Stimulated activated CD8-positive, alpha-beta memory T cell treated with anti-CD3 and anti-CD28 coated beads, Interleukin-12 subunit alpha, Interleukin-12 subunit beta, amount 100 ng/mL, for 1 hour (primary cell): Measurements from ENCODE around the gene REXO4.
"Not testable (repeated sequence)": the region's sequence is repeated elsewhere in the genome, so short reads cannot be mapped to it uniquely, and the experiment has no call there.

ENCODE experiments used
- DNase-seq: peaks from one replicate; pipeline ENCODE4 v3.0.0-alpha.2; 2020; ENCODE audit warnings: low read depth

The REXO4 gene

DNA sequence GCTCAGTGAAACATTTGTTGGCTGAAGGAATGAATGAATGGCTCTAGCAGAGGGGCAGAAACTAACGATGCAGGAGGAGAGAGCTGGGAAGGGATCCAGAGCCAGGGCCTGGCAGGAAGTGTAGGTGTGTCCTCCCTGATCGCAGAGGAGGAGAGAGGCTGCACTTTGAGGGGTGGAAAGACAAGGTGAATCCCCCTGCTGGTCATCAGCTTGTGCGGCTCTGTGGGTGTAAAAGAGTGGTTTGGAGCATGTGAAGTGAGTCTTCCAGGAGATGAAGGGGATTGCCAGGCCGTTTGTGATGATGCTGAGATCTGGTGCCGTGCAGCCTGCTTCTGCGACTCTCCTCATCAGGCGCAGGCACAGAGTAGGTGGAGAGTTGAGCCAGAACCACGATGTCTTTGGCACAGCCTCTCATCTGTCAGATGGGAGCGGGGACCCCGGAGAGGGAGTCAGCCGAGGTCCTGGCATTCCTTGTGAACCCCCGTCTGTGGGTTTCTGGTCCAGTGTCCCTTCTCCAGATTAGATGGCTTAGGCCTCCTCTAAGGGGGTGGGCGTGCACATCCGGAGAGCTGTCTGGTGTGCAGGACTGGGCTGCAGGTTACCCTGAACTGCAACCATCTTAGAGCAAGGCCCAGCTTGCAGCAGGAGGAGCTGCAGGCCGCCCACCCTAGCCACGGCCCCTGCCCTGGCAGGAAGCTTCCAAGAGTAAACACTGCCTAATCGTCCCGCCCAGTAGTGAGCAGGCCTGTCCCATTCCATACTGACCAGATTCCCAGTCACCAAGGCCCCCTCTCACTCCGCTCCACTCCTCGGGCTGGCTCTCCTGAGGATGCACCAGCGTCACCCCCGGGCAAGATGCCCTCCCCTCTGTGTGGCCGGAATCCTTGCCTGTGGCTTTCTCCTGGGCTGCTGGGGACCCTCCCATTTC, 4.1 kb upstream of the REXO4 start, which contains the start of gene ADAMTS13:
Gene ADAMTS13 (plus strand): TSS at position 753 of the 928 bp plus-strand sequence. CDS start 77 bp downstream, at position 830.
- DNase-seq, result no peak

DNA sequence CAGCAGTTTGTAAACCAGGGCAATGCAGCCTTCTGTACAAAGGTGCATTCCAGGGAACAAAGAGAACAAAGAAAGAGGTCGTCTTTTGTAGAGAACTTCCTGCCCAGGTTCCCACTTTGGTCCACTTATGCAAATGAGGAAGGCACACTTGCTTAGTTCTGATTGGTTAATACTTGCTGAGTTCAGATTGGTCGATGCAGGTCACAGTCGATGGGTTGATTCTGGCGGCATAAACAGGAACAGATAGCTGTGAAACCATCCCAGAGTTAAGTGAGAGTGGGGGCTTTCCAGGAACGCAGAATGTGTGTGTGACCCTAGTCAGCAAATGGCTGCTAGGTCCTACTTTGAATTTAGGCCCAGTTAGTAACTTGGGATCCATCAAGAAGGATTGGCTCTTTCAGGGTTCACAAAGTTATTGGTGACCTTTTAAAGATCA, 2.6 kb upstream of the REXO4 start:
- no peak for DNase-seq

DNA sequence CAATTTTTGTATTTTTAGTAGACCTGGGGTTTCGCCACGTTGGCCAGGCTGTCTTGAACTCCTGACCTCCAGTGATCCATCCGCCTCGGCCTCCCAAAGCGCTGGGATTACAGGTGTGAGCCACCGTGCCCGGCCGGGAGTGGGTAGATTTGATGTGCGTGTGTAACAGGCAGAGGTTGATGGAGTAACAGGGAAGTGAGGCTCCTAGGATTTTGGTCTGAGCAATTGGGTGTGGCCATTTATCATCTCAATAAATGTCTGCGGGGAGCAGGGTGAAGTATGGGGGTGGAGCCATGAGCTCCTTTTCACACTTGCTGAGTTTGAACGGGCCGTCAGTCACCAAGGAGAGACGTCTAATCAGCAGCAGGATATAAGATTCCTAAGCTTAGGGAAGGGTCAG, 1.2 kb upstream of the REXO4 start:
- DNase-seq, result no peak

DNA sequence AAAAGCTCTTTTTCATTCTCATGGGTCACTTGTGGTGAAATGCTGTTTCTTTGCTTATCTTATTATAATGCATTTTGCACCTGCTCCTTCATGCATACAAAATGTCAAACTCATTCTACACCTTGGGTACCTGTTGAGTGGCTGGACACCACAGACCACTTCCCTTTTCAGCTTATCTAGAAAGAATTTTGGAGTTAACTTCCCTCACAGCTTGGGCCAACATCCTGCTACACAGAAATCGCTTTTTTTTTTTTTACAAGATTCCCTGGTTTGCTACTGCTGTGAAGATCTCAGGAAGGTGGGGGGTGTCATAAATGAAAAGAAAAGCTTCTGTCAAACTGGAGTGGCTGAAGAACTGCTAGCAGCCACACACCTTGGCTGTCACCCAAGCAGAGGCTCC, 2.6 kb downstream of the REXO4 start:
- no peak for DNase-seq

DNA sequence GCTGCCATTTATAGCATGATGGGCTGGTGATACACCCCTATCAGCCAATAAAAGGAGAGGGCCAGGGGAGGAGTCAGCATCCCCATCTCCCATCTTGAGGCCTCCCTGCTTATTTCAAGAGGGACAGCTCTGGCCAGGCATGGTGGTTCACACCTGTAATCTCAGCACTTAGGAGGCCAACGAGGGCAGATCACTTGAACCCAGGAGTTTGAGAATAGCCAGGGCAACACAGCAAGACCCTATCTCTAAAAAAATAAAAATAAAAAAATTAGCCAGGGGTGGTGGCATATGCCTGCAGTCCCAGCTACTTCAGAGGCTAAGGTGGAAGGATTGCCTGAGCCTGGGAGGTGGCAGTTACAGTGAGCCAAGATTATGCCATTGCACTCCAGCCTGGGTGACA, 9.8 kb downstream of the REXO4 start:
- no peak for DNase-seq

DNA sequence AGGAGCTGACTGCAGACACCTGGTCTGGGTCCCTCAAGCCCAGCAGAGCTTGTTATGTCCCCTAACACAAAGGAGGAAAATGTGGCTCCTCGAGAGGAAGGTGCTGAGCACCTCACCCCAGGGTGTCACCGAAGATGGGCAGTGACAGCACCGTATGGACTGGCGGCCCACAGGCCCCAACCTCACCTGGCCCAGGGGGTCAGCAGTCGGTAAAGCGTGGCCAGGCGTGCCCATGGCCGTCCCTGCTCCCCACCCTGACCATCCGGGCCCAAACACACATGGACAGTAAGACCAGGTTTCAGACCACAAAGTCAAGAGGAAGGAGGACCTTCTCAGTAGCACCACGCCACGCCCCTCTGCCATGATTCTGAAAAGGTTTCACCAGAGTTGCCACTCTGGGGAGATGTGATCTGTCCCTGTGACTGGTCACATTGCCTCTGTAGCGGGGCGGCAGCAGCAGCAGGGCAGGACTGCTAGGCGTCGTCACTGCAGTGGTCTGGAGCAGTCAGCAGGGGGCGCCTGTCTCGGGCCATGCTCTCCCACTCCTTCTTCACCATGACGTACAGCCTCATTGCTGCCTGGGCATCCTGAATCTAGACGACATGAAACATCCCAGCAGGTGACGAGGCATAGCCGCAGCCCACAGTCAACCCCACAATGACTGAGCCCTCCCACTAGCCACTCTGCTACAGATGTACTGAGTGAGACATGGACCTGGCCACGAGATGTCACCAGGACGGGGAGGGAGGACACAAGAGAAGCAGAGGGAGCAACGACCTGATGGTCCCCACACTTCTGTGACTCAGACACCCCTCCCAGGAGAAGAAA, 11.1 kb downstream of the REXO4 start:
- DNase-seq, result peak; percentile 62

DNA sequence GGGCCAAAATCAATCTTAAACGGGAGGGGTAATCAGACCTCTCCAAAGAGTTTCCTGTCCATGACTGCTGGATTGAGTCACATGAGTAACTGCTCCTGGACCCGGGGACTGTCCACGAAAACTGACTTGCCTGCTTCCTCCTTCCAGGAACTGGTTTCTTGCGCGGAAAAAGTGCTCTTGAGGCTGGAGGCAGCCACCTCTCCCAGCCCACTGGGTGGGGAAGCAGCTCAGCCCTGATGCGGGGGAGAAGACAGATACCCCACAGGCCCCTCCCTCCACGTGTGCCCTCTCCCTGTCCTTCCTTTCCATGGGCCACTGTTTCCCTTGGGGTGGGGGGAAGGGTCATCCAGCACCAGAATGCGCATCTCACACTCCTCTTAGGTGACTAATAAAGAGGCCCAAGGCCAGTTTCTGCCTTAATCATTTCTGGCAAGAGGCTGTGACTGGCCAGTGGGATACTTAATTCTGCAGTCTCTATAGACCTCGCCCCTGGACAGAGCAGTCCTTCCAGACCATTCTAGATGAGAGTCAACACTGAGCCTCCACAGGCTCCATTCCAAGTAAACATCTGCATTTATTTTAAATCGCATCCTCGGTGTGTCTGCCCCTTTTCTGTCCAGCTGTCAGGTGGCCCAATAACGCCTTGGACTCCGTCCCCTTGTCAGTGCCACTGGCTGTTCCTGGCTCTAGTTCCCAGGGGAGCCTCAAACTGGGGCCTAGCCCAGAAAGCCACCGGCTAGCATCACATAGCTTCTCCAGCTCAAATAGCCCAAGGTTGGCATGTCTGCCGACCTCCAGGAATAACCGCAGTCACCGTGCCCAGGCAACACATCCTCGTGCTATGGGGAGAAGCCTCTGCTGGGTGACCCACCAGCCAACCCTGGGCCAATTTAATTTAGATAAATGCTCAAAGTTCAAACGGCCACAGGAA, 12.0 kb downstream of the REXO4 start:
- no peak for DNase-seq

DNA sequence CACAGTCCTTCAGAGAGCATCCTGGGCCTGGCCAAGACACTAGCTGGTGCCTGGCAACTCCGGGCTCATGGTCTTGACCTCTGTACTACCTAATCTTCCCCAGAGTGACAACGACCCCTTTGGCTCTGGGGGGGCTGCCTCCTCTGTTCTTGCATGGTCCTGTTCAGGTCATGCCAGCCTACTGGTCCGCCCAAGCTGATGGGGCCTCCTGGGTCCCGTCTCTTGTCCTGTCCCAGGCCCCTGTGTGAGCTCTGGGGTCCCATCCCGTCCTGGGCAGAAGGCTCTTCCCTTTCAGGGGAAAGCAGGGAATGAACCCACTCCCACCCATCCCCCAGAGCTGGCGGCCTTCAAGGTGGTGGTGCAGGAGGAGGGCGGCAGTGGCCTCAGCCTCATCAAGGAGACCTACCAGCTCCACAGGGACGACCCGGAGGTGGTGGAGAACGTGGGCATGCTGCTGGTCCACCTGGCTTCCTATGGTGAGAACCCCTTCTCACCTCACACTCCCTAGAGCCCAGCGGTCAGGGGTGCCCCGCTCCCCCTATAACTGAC, 13.3 kb downstream of the REXO4 start:
- no peak for DNase-seq

DNA sequence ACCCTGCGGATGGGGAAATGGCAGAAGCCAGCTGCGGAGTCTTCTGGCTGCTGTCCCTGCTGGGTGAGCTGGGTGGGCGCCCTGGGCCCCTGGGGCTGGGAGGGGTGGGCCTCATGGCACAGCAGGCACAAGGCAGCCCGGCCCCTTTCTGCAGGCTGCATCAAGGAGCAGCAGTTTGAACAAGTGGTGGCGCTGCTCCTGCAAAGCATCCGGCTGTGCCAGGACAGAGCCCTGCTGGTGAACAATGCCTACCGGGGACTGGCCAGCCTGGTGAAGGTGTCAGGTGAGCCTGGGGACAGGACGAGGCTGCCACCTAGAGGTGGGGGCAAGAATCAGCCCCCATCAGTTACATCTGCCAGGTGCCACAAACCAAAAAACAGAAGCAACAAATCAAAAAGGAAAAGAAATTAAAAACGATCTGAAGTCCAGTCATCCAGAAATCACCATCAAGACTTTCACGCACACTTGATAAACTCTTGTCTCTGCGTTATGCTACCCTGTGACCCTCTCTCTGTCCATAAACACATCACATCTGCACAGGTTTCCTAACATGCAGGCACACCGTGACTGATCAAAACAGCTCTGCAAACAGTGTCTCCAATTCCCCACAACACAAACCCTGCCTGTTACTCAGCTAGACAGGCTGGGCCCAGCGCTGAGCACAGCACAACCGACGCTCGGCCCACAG, 13.9 kb downstream of the REXO4 start:
- peak; percentile 45 for DNase-seq

DNA sequence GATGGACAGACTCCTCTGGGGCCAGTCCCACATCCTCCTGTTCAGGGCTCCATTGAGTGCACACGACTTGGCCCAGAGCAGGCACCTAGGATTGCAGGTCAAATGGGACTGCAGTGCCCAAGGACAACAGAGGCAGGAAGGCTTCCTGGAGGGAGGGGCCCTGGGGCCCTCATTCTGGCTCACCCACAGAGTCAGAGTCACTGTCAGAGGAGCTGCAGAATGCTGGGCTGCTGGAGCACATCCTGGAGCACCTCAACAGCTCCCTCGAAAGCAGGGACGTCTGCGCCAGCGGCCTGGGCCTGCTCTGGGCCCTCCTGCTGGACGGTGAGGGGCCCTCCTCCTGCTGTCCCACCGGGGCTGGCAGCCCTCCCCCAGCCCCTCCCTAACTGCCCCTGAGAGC, 15.1 kb downstream of the REXO4 start:
- no peak for DNase-seq

DNA sequence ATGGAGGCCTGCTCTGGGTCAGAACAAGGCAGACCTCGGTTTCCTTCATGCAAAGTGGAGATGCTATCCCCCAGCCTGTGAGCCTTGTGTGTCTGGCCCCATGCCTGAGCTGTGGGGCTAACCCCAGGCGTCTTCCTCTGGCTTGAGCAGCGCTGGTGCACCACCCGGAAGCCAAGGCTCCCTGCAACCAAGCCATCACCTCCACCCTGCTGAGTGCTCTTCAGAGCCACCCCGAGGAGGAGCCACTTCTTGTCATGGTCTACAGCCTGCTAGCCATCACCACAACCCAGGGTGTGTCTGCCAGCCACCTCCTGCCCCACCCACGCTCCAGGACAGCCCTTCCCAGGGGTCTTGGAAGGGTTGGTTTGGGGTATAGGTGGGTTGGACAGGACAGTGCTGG, 16.2 kb downstream of the REXO4 start:
- DNase-seq, result no peak

DNA sequence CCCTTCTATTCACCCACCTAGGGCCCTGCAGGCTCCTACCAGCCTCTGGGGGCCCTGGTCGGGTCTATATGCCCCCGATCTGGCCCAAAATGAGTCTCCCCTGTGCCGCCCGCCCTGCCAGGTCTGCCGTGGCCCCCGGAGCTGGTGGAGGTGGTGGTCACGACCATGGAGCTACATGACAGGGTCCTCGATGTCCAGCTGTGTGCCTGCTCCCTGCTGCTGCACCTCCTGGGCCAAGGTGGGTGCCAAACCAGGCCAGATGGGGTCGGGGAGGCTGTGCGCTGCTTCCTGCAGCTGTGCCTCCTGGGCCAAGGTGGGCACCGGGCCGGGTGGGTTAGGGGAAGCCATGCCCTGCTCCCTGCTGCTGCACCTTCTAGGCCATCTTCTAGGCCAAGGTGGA, 17.5 kb downstream of the REXO4 start:
- no peak for DNase-seq

DNA sequence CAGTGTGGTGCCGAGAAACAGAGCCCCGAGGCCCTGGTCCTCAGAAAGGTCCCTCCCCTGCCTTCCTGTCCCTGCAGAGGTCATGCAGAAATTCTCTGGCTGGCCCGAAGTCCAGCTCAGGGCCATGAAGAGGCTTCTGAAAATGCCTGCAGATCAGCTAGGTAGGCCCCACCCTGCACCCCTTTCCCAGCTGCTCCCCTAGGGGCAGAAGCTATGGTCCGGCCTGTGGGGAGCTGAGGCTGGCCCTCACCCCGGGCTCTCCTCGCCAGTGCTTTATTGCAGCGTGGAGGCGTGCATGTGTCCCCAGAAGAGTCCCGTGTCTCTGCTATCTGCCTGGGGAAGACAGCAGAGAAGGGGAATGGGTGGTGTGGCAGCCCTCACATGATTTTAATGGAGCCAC, 19.9 kb downstream of the REXO4 start:
- DNase-seq, result no peak

DNA sequence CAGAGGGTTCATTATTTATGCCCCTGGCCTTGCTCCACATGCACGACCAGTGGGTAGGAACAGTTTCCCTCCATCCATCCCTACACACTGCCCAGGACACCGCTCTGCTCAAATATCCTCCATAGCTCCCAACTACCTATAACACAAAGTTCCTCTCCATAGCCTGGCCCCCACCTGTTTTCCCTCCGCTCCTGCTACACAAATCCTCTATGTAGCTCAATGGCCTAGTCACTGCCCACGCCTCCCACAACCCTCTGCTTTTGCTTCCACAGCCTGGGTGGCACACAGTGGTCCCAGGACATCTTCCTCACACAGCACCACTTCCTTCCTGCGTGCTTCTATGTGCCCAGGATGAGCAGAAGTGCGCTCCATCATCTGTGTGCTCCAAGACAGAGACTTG, 20.4 kb downstream of the REXO4 start:
- DNase-seq, result no peak

DNA sequence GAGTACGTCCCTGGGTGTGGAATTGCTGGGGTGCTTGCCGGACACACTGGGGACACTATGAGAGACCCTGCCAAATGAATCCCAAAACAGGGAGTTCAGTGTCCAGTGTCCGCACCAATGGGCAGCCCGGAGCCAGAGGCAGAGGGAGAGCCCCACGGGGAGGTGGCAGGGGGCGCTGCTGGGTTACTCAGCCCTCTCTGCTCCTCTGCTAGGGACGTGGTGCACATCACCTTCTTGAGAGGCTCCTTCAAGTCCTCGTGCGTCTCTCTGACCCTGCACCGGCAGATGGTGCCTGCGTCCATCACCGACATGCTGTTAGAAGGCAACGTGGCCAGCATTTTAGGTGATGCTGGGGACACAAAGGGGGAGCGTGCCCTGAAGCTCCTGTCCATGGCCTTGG, 20.9 kb downstream of the REXO4 start:
- no peak for DNase-seq

DNA sequence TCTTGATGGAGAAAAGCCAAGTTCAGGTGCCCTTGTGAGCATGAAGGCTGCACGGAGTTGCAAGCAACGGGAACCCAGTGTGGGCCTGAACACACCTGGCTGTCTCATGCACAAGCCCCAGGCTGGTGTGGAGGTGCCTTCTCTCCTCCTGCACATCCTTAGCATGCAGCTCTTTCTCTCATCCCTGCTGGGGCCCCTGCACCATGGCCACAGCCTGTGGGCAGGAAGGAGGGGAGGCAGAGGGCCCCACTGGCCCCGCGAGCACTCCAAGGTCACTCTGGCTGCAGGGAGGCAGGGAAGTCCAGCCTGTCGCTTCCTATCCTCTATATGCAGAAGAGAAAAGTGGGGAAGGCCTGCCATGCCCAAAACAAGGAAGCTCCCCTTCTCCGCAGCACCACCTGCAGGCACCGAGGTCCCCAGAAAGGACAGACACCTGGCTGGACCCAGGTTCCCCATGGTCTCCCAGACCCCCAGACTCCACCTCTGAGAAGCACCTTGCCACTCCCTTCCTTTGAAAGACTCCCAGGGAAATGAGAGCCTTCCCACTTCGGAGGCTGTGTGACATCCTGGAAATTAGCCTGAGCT, 23.0 kb downstream of the REXO4 start:
- no peak for DNase-seq

DNA sequence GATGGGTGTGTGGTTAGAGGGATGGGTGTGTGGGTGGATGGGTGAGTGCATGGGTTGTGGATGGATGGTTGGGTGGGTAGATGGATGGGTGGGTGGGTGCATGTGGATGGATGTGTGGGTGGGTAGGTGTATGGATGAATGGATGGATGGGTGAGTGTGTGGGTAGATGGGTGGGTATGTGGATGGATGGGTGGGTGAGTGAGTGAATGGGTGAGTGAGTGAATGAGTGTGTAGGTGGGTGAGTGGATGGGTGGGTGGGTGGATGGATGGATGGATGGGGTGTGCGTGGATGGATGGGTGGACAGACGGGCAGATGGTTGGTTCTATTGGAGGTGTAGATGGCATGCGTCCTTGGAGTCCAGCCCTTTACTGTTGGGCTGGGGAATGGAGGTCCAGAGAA, 24.4 kb downstream of the REXO4 start:
- DNase-seq, result no peak

DNA sequence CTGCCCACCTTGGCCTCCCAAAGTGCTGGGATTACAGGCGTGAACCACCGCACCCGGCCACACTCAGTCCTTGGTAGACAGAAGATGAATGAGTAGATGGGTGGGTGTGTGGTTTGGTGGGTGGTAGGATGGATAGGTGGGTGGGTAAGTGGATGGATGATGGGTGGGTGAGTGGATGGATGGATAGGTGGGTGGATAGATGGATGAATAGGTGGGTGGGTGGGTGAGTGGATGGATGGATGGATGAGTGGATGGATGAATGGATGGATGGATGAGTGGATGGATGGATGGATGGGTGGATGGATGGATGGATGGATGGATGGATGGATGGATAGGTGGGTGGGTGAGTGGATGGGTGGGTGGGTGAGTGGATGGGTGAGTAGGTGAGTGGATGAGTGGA, 25.5 kb downstream of the REXO4 start:
- not testable (repeated sequence) for DNase-seq

DNA sequence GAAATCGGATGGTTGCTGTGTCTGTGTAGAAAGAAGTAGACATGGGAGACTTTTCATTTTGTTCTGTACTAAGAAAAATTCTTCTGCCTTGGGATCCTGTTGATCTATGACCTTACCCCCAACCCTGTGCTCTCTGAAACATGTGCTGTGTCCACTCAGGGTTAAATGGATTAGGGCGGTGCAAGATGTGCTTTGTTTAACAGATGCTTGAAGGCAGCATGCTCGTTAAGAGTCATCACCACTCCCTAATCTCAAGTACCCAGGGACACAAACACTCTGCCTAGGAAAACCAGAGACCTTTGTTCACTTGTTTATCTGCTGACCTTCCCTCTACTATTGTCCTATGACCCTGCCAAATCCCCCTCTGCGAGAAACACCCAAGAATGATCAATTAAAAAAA, 26.4 kb downstream of the REXO4 start:
- not testable (repeated sequence) for DNase-seq

DNA sequence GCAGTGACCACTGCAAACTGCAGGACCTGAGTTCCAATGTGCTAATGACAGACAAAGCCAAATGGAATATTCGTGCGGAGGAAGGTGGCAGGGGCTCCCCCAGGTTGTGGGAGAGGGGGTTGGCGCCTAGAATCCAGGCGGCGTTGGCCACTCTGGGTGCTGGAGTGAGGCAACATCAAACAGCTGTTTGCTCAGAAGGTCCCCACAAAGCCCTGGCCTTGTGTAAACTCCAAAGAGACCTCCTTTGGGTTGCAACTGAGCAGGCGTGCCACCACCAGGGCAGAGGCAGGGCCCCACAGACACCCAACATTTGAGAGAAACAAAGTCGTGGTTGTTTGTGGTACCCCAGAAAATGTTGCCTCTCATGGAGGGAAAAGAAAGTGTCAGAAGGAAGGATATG, 27.1 kb downstream of the REXO4 start:
- no peak for DNase-seq

DNA sequence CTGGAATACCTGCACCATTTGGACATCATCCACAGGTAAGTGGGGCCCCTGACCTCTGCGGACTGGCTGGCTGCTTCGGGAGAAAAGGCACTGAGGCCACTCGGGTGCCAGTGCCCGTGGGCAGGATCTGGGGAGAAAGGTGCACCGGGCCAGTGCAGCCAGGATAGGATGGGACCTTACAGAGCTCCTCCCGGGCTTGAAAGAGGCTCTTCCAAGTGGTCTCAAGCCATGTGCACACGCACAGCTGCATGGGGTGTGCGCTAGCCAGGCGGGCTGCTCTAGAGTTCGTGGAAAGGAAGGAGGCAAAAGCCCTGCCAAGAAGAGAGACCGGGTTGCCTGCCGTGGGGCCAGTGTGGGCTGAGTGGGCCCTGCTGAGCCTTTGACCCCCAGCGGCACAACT, 28.2 kb downstream of the REXO4 start:
- DNase-seq, result no peak
